ENCODE measurements around the gene MLLT3. TPM values are rescaled to one million over a fixed set of nuclear protein-coding genes. Genes with fewer than 3 reads are reported as not detected.

MLLT3 gene
- total RNA-seq, 1 experiment from 2014 or later: 18.1 TPM

DNA sequence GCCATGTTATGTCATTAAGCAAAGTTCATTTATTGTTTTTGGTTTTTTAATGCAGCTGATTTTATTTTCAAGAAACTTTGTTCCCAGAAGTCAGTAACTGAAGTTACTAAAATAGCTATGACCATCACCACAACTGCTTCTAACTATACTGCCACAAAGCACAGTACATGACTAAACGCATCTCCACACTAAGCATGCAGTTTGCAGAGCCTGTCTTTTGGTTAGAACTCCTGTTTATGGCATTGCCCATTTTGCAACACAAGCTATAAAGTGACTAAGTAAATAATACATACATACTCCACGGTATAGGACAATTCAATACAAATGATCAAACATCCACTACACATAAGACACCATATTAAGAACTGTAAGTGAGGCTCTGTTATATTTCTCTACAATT, 109.7 kb downstream of the MLLT3 start:
- peak; percentile 14 for DNase-seq (ENCODE audit: low read depth)

DNA sequence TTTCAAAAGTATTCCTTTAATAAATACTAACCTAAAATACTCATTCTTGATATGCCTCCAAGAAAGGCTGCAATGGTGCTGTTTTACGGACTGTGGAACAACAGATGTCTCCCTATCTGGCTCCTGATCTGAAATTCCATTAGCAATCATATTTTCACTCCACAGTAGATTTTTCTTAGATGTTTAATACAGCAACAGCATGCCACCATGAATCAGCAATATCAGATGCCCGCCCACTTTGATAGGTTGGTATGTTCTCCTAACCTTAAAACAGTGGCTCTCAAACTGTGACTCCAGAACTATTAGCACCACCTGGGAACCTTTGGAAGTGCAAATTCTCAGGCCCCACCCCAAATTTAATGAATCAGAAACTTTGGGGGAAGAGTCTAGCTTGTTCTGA, 110.2 kb downstream of the MLLT3 start:
- DNase-seq (ENCODE audit: low read depth): peak; percentile 67

DNA sequence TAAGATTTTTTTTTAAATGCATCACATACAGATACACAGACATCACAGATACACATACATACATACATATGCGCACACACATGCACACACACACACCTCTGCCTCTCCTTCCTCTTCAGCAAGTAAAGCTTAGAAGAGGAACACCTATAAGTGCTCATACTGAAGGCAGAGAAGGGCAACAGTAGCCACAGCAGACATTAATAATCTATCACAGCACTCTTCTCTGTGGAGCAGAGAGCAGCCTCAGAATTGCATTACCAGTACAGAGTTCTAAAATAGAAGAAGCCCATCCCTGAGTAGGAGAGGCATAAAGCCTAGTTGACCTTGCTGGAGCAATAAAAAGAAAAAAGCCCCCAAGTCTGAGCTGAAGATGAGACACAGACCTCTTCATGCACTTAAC, 110.6 kb downstream of the MLLT3 start:
- DNase-seq (ENCODE audit: low read depth): no peak

DNA sequence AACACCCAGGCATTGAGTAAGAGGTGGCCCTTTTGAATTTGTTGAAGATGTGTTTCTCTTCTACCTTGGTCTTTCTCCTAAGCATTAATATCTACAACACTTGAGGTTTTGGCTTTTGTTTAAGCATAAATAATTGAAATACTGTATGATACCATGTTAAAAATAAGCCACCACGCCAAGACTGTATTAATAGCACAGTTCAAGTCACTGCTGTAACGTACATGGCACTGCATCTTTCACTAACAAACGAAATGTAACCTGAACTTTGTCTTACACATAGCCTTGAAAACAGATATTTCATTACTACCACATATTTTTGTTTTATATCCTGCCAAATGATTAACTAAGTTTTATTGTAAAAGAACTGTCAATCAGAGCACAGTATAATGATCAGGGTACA, 112.8 kb downstream of the MLLT3 start:
- no peak for DNase-seq (ENCODE audit: low read depth)

DNA sequence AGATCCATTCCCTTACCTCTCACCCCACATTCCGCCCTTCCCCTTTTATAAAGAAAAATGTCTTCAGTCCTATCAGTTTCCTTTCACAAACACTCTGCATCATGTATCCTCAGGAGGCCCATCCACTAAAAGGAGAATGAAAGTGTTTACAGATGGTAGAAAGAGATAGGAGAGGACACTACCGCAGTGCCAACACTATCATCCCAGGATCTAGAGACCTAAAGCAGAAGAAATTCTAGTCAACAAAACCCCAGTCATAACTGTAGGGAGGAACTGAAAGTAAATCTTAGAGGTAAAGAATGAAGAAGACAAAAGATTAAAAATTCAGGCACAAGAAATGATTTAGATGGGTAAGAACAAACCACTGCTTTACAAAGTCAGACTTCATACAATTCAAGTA, 114.1 kb downstream of the MLLT3 start:
- peak; percentile 57 for DNase-seq (ENCODE audit: low read depth)

DNA sequence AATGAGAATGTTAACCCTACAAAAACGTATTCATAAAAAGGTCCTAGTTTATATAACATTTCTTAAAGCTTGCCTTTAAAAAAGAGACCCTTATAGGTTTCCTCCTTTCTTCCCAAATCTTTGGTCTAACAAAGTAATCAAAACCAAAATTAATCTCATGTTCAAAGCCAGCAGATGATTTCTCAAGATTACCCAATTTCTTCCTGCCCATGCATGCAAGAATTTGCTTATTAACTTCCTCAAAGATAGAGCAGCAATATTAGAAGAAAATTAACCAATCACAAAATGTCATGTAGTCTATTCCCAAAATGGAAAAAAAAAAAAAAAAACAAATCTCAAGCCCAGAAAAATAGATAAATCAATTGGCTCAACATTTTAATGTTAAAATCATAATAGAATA, 114.9 kb downstream of the MLLT3 start:
- no peak for DNase-seq (ENCODE audit: low read depth)

DNA sequence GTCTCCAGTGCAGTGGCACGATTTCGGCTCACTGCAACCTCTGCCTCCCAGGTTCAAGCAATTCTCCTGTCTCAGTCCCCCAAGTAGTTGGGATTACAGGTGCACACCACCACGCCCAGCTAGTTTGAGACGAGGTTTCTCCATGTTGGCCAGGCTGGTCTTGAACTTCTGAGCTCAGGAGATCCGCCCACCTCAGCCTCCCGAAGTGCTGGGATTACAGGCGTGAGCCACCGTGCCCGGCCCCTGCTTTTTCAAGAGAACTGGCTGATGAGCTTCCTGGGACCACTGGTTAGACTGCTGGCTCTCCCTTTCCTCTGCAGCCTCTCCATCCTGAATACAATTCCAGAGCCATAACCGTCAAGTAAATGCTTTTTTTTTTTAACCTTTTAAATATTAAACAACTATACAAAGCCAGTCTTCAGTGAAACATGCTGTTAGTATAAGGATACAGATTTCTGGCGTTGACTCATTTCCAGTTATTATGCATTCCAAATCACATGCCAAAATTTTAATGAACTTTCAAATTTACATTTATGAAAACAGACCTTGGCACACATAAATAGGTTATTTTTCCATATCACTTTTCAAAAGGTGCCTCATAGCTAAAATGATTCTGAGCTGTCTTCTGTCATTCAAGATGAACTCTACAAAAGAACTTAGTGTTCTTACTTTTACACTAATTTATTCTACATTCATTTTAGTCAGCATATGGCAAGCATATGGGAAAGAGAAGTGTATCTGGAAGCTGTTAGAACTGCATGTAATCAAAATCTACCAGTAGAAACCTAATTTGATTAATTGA, 116.0 kb downstream of the MLLT3 start:
- DNase-seq (ENCODE audit: low read depth): no peak

DNA sequence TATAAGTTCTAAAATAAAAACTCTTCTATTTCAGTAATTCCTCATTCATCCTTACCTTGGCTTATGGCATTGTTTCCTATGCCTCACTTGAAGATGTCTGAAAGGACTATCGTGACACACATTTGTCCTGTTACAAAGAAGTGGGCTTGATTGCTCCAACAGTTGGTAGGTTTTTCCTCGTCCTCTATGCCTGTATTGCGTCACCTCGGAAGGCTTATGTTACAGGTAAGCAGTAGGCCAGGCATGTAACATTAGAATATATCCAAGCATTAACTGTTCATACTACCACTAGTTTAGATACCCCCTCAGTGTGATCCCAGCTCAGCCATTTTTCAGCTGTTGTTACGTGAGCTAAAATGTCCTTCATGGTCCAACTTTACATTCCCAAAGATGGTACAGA, 116.7 kb downstream of the MLLT3 start:
- DNase-seq (ENCODE audit: low read depth): no peak

DNA sequence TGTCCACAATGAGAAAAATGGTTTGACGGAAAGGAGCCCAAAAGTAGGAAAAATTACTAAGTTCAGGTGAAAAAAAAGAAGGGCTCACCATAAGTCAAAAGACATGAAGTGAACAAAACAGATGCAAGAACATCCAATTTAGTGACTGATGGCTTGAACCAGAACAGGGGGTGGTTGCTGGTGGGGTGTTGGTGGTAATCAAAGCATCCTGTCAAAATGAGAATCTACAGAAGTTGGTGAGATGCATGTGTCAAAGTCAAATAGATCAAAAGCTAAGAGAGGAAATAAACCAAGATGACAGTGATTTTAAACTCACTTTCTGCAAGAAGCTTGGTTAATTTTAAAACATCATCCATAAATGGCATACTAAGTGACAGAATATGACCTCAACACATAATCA, 117.4 kb downstream of the MLLT3 start:
- DNase-seq (ENCODE audit: low read depth): no peak

DNA sequence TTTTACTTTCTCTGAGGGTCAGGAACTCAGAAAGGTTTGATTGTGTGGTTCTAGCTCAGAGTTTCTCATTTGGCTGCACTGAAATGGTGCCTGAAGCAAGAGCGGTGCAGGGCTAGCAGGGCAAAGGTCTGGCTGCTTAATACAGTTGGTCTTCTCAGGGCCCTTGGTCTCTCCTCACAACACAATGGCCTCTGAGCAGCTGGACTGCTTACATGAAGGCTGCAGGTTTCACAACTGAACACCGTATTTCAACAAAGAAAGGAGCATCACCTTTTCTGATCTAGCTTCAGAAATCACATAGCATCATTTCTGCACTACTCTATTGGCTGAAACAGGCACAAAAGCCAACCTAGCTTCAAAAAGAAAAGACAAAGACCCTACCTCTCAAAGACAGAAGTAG, 122.2 kb downstream of the MLLT3 start:
- DNase-seq (ENCODE audit: low read depth): no peak

DNA sequence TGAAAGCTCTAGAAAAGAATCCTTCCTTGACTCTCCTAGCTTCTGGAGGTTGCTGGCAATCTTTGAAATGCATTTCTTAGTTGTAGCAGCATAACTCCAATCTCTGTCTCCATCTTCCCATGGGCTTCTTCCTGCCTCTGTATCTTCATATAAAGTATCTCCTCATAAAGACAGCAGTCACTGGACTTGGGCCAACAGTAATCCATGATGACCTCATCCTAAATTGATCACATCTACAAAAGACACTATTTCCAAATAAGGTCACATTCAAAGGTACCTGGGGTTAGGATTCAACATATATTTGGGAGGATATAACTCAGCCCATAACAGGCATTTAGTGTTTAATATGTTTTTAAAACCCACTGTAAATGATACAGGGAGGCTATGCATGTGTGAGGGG, 123.3 kb downstream of the MLLT3 start:
- DNase-seq (ENCODE audit: low read depth): no peak

DNA sequence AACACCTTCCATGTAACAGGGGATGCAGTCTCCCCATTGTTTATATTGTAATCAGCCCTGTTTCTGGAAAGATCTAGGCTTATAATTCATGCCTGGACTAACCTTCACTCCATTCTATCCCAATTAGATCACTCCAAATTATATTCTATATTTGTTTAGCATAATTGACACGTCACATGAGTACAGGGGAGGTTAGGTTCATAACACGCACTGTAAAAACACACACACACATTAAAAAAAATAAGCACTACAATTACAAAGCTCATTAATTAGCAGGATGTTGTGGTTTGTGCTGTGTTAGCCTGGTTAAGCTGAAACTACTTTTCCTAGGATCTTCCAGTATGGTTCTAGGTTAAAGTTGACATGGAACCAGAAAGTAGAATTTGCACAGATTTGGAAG, 126.0 kb downstream of the MLLT3 start:
- peak; percentile 4 for DNase-seq (ENCODE audit: low read depth)

DNA sequence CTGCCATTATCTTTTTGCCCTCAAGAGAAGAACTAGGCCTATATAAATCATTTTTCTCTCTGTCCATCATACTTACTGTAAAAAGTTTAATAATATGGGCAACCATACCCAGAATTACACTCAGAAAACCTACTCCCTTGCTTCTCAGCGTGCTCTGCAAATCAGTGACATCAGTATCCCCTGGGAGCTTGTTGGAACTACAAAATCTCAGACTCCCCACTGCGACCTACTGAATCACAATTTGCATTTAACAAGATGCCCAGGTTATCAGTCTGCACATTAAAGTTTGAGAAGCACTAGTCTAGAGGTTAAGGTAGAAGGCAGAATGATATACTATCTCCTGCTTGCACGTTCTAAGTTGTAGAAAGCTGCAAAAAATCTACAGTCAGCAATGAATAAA, 127.2 kb downstream of the MLLT3 start:
- no peak for DNase-seq (ENCODE audit: low read depth)

DNA sequence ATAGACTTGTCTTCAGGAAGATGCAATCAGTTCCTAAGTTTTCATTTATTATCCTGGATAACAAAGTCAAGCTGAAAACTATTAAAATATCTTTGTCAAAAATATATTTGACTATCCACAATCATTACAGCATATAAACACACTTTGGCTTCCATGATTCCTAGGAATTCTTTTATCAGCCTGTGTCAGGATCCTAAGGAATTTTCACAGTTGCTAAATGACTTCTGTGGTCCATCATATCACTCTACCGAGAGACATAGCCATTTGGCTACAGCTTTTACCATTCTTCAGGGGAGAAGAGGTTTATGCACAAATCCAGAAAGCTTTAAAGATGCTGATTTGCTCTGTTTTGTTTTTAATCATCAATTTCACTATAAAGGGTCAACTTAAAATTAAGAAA, 128.3 kb downstream of the MLLT3 start:
- DNase-seq (ENCODE audit: low read depth): no peak

DNA sequence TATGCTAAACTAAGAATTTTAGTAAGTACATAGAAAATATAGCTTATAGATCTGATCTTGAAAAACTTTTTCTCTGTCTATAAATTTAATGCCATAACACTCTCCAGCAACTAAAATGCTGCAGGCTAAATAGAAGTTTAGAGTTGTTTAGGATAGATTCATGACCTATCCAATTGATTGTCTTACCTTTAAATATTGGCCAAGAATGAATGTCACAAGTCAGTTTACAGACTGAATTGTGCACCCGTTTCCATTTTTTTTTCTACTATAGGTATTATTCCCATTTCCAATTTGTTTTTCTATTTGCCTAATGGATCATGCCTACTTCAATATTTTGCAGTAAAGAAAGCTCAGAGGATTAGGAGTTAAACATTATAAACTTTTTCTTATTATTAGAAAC, 129.5 kb downstream of the MLLT3 start:
- DNase-seq (ENCODE audit: low read depth): no peak

DNA sequence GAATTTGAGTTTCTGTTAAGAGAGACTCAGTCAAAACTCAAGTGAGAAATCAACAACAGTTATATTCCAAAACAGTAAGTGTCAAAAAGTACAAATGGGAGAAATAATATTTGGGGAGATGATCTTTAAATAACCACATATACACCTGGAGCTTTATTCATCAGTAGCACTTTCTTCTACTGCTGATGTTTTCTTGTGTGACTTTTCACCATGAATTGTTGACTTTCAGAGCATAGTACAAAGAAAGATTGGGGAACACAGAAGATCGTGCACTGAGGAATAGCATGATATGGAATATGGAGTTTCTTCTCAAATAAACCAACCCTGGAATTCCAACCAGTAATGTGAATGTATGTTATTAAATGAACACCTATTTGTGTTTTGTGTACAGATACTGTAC, 130.7 kb downstream of the MLLT3 start:
- DNase-seq (ENCODE audit: low read depth): no peak

DNA sequence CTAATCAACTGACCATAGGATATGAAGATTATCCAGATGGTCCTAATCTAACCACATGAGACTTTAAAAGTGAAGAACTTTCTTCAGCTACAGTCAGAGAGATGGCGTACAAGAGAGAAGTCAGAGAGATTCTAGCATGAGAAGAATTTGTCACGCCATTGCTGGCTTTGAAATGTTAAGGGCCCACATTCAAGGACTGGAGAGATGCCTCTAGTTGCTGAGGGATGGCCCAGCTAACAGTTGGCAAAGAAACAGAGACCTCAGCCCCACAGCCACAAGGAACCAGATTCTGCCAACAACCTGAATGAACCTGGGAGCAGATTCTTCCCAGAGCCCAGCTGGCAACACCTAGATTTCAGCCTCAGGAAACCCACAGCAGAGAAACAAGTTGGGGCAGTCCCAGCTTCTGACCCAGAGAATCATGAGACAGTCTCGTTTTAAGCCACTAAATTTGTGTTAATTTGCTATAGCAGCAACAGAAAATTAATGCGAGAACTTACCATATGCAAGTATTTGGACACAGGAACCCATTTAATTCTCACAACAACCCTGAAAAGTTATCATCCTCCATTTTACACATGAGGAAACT, 132.0 kb downstream of the MLLT3 start:
- no peak for DNase-seq (ENCODE audit: low read depth)

DNA sequence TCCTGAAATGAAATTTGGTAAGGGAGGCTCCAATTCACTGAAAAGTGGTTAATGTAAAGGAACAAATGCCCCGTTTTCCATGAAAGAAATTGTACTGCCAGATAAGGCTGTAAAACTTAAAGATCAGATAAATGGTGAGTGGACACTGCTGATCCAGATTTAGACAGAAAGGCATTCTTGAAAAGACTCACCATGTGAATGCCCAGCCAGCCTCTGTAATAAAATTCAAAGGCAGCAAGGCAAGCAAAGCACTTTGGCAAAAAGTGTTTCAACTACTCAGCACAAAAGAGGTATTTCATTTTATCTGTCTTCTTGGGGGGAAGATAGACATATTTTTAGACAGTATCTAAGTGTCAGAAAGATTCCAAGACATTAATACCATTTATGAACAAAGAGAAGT, 133.6 kb downstream of the MLLT3 start:
- DNase-seq (ENCODE audit: low read depth): no peak

DNA sequence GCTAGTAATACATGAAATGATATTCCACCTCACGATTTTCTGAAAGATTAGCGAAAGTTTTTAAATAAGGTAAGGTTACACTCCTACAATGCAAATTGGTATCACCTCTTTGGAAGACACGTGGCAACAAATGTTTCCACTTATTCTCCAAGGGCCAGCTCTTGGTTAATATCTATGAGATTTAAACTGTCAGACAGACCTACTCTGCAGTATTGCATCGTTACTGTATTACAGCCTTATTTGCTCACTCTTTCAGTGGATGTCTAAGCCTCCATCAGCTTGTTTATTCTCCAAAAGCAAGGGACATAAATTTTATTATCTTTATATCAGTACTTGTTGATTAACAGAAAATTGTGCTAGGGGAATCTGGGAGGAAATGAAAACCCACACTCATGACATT, 135.7 kb downstream of the MLLT3 start:
- DNase-seq (ENCODE audit: low read depth): no peak

DNA sequence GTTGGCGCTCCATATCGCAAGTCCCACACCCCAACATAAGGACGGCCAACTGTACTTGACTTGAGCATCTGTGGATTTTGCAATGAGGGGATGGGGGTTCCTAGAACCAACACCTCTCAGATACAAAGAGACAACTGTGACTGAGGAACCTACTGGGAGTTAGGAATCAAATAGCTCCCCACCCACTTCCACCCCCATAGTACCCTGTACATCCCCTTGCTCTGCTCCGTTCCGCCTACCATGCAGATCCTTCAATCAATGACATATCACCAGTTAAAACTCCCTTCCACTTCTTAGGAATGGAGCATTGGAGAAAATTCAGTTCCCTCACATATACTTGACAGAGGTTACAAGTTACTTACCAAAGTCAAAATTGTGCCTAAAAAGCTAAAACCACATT, 140.9 kb downstream of the MLLT3 start:
- DNase-seq (ENCODE audit: low read depth): no peak

DNA sequence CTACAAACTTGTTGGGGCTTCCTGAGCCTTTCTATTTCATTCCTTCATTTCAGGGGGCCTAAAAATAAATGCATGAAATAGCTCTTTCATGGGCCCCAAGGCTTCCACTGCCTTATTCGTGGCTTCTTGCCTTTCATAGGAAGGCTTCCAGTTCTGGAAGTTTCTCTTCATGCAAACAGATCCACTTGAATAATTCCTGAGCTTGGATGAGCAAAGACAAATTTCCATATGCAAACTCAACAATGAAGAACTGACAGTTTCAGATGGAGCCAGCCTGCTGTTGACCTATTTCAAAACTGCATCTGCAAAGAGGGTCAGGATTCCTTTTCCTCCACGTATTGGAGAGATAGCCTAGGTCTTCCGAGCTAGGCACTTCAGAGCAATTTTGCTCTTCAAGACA, 142.1 kb downstream of the MLLT3 start:
- DNase-seq (ENCODE audit: low read depth): no peak

DNA sequence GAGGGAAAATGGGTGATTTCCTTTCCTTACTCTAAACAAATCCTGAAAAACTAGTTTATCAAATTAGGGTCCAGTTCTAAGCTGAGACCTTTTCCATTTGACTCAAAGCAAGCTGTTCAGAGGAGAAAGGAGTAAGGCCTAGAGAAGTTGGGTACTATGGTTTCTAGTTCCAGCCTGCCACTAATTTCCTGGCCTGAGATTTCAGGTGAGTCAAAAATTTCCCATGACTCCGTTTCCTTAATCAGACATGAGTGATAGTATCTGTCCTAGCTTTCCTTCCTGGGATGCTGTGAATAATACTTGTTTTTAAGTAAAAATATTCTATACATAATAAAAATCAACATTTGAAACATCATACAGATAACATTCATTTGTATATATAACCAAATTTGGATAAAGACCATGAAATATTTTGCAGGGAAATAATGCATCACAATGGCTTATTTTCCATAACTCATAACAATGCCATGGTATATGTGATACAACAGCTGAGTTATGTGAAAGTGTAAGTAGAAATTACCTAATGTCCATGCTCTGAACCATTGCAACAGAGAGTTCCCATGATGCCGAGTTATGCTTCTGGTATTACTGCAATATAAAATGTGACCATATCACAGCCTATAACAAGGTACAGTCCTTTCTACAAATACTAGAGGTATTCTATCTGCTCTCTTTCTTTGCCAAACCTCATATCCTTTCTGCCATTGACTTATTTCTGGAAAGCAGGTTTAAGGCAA, 142.7 kb downstream of the MLLT3 start:
- no peak for DNase-seq (ENCODE audit: low read depth)

DNA sequence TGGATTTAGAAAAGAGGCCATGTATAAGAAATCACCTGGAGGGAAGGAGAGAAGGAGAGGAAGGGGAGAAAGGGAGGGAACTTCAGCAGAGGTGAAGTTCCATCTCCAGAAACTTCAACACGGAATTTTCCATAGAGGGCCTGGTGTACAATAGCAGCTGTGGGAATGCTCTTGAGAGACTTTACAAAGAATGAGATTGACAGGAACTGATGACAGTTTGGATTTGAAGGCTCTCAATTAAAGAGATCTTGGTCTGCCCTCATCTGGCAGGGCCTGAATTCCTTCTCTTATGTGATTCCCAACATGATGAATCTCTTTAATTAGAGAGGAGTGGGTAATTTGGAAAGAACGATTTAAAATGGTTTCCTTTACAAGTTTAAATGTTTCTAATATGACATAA, 143.5 kb downstream of the MLLT3 start:
- DNase-seq (ENCODE audit: low read depth): peak; percentile 16
